ENCODE data around the gene ROBO4. TPM values are rescaled to one million over a fixed set of nuclear protein-coding genes. Genes with fewer than 3 reads are reported as not detected.

Gene ROBO4
- total and polyA plus RNA-seq, 2 experiments from 2014 or later: not detected

GRCh38 chr11:124839972-124840621, 57.6 kb downstream of the ROBO4 start:
- Histone ChIP-seq H3K4me2 (peak overlapping the region; percentile 81), H3K4me3 (peak overlapping the region; percentile 57), H2AFZ (peak overlapping the region; percentile 72), H3K4me1 (ENCODE audit: insufficient read depth) (peaks cover 20% of the 10 kb centered on the region), H3K79me2 (replicated peaks; ENCODE audit: insufficient read depth) (no peaks in the 10 kb centered on the region), H3K27ac (ENCODE audit: low read depth) (no peak overlapping the region), H3K9me2 (ENCODE audit: insufficient read depth) (no peaks in the 10 kb centered on the region), H3K36me3 (ENCODE audit: insufficient read depth) (no peaks in the 10 kb centered on the region), H4K20me1 (replicated peaks; ENCODE audit: insufficient read depth) (peaks cover 35% of the 10 kb centered on the region), H3K27me3 (ENCODE audit: insufficient read depth) (peaks cover 90% of the 10 kb centered on the region), H3F3A (replicated peaks; ENCODE audit: low read depth) (peaks cover 28% of the 10 kb centered on the region; the same call in 1 of the 2 replicates)
- Mint-ChIP-seq H3K27ac (no peak overlapping the region), H3K27me3 (ENCODE audit: insufficient read depth, low read depth, poor library complexity) (peaks cover 23% of the 10 kb centered on the region), H3K4me1 (peaks cover 27% of the 10 kb centered on the region), H3K4me3 (peak overlapping the region; percentile 62), H3K9me3 (peaks cover 4% of the 10 kb centered on the region; the same call in 2 of the 3 replicates), H3K36me3 (ENCODE audit: low read depth) (no peaks in the 10 kb centered on the region)
- DNase-seq (ENCODE audit: low spot score) (no peak), ATAC-seq (peak; percentile 11)
- TF ChIP-seq EZH2 (IDR thresholded peaks at IDR 0.05; ENCODE audit: low read depth, unreplicated experiment) (peak; percentile 81), POLR2AphosphoS5 (IDR thresholded peaks at IDR 0.05; ENCODE audit: low read depth) (no peak), ZNF462 (CRISPR knock-in tag; IDR thresholded peaks at IDR 0.05) (no peak), EZH2phosphoT487 (IDR thresholded peaks at IDR 0.05; ENCODE audit: unreplicated experiment) (peak; percentile 4), NANOG (IDR thresholded peaks at IDR 0.05; ENCODE audit: borderline replicate concordance) (no peak), JUNB (IDR thresholded peaks at IDR 0.05; ENCODE audit: unreplicated experiment) (no peak)
- TF ChIP-seq, protein P1, sequence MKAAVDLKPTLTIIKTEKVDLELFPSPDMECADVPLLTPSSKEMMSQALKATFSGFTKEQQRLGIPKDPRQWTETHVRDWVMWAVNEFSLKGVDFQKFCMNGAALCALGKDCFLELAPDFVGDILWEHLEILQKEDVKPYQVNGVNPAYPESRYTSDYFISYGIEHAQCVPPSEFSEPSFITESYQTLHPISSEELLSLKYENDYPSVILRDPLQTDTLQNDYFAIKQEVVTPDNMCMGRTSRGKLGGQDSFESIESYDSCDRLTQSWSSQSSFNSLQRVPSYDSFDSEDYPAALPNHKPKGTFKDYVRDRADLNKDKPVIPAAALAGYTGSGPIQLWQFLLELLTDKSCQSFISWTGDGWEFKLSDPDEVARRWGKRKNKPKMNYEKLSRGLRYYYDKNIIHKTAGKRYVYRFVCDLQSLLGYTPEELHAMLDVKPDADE (IDR thresholded peaks at IDR 0.05): no peak
